GM18499 (cell line): ENCODE results near the gene SLC22A23.

ENCODE experiments used
- ATAC-seq: cut with Tn5 transposase; IDR thresholded peaks from one replicate; pipeline ENCODE4 v1.9.1; 2021; ENCODE audit warnings: moderate number of reproducible peaks; ENCODE audit not compliant: insufficient read depth, unreplicated experiment

The SLC22A23 gene

GRCh38 chr6:3424185-3424927 lies 32.5 kb downstream of the SLC22A23 start:
- no peak for ATAC-seq

- ATAC-seq = no peak
Measured at GRCh38 chr6:3423439-3424184, 33.2 kb downstream of the SLC22A23 start.

GRCh38 chr6:3422435-3423070 lies 34.3 kb downstream of the SLC22A23 start:
- ATAC-seq = no peak

GRCh38 chr6:3421791-3422434 lies 34.9 kb downstream of the SLC22A23 start:
- ATAC-seq = no peak

GRCh38 chr6:3421143-3421542 lies 35.7 kb downstream of the SLC22A23 start:
- no peak for ATAC-seq

- ATAC-seq = no peak
Measured at GRCh38 chr6:3419624-3420272, 37.1 kb downstream of the SLC22A23 start.

- no peak for ATAC-seq
Measured at GRCh38 chr6:3418496-3419060, 38.3 kb downstream of the SLC22A23 start.

GRCh38 chr6:3417473-3417872 lies 39.4 kb downstream of the SLC22A23 start:
- no peak for ATAC-seq

- no peak for ATAC-seq
Measured at GRCh38 chr6:3415490-3415889, 41.4 kb downstream of the SLC22A23 start.

GRCh38 chr6:3415082-3415453 lies 41.8 kb downstream of the SLC22A23 start:
- ATAC-seq = no peak

- ATAC-seq = no peak
Measured at GRCh38 chr6:3414327-3415081, 42.3 kb downstream of the SLC22A23 start.

- no peak for ATAC-seq
Measured at GRCh38 chr6:3413592-3413991, 43.3 kb downstream of the SLC22A23 start.

GRCh38 chr6:3412779-3413500 lies 43.9 kb downstream of the SLC22A23 start:
- no peak for ATAC-seq

GRCh38 chr6:3411967-3412778 lies 44.7 kb downstream of the SLC22A23 start:
- ATAC-seq = no peak

- no peak for ATAC-seq
Measured at GRCh38 chr6:3410385-3411360, 46.2 kb downstream of the SLC22A23 start.

GRCh38 chr6:3409699-3410384 lies 47.0 kb downstream of the SLC22A23 start:
- no peak for ATAC-seq
